HG02938 (cell line): ENCODE results near the gene GALNT12.

Experiments used
- ATAC-seq: cut with Tn5 transposase; IDR thresholded peaks from one replicate; pipeline ENCODE4 v1.9.1; 2021; ENCODE audit warnings: mild to moderate bottlenecking, moderate library complexity; ENCODE audit not compliant: unreplicated experiment

Gene GALNT12

DNA sequence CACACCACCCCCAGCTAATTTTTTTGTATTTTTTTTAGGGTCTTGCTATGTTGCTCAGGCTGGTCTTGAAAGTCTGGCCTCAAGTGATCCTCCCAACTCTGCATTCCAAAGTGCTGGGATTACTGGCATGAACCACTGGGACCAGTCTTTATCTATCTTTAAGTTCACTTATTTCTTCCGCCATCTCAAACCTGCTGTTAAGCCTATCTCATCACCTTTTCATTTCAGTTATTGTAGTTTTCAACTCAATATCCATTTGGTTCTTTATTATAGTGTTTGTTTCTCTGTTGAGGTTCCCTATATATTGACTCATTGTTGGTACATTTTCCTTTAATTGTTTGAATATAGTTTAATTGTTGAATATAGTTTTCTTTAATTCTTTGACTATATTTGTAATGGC, 48.1 kb downstream of the GALNT12 start:
- no peak for ATAC-seq

DNA sequence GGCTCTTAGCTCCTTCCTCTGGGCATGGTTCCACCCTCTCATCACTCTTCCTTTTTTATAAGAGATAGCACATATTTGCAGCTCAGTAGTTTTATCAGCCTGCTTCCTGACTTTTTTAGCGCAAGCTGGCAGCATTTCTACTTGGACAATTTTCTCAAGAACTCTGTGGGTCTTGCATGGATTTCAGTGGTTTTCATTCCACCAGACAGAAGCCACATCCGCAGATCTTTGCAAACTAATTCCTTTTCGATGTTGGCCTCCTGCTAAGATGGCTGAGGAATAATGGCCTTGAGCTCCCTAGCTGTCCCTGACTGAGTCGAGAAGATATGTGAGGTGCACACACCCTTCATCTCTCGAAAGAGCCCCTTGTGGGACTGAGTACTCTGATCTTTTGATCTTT, 49.5 kb downstream of the GALNT12 start:
- no peak for ATAC-seq

DNA sequence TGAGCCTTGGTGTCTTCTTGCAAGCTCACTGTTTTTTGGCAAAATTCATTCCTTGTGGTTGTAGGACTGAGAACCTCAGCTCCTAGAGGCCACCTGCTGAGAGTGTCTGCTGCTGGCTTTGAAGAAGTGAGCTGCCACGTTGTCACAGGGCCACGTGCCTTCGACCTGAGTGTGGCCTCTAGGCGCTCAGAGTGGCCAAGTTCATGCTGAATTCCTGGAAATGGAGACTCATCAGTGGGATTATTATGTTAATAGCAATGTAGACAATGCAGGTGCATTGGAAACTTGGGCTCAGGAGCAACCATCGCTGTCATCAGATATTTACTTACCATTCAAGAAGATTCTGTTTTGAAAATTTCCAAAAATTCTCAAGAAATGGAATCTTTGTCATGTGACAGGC, 52.5 kb downstream of the GALNT12 start:
- ATAC-seq: no peak

DNA sequence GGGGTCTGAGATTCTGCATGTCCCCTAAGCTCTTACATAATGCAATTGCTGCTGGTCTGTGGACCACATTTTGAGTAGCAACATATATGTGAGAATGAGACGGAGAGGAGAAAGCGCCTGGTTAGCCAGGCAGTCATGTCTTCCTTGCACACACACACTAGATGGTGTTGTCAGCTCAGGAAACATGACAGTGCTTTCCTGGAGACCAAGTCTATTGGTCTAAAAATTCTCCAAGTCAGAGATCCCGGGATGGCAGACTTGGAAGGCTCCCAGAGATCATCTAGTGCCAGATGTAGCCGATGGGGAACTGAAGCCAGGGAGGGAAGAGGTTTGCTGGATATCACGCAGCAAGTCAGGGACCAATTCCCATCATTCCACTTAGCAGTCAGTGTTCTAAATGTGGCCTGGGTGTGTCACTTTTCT, 53.4 kb downstream of the GALNT12 start:
- ATAC-seq: no peak

DNA sequence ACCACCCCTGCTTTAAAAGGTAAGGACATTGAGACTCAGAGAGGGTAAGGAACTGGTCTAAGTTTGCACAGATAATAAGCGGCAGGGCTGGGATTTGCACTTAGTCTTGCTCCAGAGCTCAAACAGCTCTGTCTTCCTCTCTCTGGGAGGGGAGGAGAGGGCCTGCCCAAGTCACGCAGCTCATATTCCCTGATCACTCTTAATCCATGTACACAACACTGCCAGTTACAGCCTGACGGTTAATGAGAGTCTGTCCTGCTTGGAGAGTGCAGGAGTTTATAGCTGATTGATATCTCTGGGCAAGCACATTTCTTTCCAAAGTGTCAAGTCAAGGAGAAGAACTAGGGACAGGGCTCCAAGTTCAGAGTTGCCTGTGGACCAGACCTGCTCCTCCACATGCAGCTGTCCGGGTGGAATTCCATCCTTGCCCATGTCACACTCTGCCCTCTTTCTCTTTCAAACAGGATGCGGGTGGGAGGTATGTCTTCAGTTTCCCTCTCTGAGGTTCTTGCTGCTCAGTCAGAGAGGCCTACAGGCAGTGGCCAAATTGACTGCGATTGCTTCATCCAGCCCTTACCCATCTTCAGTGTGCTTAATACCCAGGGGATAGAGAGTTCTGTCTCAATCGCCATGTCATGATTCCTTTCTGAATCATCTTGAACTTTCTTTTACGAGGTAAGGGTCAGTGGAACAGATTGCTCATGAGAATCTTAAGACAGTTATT, 54.5 kb downstream of the GALNT12 start:
- no peak for ATAC-seq

DNA sequence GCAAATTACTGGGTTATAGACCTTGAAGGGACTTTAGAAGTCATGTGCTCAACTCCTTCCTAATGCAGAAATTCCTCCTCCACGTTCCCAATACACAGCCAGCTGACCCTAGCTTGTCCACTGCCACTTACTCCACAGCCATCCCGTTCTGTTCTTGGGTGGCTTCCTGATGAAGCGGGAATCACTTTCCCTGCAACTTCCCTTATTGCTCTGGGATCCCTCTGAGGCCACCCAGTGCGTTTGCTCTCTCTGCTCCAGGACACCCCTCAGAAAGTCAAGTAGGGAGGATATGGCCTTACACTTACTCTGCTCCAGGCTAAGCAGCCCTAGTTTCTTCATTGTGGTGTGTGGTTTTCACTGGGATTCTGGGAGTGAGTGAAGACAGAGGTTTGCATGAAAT, 55.5 kb downstream of the GALNT12 start:
- no peak for ATAC-seq

DNA sequence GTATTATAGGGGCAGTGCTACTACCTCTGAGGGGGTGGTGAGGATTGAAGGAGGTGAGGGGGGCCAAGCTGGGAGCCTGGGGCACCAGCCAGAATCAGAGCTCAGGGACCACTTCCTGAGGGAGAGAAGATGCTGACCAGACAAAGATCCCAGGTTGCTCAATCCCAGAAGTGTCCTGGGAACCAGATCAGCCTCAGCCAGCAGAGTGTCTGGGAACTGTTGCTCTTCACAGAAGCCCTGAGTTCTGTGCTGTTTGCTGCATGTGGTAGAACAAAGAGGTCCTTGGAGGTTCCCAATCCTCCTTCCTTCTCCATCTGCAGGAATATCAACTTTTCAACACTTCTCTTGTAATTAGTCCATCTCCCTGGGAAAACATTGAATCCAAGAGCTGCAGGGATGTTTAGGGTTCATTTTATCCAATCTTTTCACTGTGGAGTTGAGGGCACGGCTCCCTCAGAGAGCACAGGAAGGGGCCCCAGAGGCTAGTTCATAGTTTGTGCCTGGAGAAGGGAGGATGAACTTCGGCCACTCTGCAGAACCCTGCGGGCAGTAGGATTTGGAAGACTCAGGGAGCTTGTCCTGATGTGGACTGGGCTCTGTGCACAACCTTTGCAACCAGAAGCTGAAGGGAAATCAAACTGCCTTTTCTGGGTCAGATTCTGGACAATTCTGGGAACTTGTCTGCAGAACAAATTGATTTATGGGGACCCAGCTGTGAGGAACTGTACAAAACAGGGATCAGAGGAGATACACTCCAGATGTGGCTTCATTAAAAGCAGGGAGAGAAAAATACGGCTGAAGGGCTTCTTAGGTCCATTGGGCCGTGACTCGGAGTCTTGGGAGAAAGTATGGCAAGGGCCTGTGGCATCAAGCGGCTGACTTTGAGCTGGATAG, 57.1 kb downstream of the GALNT12 start:
- ATAC-seq: no peak

DNA sequence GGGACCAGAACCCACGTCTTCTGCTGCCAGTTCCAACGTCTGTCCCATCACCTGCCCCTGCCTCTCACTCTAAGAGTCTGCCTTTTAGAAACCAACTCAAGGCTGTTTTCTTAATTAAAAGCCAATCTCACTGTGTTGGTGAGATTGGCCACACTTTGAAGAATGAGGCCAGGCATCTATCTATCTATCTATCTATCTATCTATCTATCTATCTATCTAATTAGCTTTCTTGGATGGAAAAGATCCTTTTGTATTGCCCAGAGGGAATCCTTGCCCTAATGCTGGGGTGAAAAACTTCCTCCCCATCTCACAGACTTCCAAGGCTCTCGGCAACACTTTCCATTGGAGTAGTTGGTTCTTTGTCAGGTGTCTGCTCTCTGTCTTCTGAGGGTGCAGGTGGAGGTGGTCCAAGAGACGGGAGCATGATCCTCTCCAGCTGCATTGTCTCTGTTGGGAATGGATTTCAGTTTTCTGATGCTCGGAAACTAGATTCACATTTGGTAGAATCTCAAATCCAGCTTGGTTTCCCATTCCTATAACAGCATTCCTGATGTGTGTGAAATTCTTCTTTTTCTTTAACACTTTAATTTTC, 57.9 kb downstream of the GALNT12 start:
- no peak for ATAC-seq

DNA sequence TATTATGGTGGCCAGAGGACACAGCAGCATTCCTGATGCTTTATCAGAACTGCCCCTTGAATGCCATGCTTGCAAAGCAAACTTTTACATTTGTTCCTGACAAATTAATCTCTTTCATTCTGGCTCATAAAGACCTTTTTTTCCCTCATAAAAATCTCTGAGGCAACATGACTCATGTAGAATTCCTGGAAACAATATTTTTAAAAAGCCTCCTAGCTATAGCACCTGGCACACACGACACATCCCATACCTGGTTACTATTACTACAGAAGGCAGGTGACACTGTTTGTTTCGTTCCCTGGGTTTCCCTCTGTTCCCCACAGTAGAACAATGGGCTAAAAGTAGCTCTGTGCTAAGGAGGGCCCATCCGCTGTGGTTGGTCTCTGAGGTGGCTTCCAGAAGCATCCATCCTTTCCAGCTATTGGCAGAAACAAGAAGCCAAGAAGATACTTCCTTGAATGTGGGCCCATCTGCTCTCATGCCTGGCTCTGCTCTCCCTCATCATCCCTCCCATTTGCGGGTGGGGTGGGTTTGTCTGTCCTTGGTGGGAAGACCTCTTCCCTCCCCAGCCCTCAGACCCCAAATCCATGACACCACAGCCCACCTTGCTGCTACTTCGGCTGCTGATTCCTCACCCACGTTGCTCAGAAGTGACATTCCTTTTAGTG, 59.1 kb downstream of the GALNT12 start:
- ATAC-seq: no peak

DNA sequence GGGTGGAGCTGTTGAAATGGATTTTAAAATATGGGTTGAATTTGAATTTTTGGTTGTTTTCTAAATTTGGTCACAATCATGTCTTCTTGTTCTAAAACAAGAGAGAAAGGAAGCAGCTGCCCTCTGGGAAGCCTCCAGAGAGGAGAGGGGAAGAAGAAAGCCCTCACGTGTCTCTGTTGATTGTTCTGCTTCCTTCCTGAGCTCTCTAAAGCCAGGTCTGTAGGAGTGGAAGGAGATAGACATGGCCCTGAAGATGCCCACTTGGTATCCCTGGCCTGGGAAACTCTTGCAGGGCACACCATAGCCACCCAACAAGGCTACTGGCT, 59.6 kb downstream of the GALNT12 start:
- ATAC-seq: no peak

DNA sequence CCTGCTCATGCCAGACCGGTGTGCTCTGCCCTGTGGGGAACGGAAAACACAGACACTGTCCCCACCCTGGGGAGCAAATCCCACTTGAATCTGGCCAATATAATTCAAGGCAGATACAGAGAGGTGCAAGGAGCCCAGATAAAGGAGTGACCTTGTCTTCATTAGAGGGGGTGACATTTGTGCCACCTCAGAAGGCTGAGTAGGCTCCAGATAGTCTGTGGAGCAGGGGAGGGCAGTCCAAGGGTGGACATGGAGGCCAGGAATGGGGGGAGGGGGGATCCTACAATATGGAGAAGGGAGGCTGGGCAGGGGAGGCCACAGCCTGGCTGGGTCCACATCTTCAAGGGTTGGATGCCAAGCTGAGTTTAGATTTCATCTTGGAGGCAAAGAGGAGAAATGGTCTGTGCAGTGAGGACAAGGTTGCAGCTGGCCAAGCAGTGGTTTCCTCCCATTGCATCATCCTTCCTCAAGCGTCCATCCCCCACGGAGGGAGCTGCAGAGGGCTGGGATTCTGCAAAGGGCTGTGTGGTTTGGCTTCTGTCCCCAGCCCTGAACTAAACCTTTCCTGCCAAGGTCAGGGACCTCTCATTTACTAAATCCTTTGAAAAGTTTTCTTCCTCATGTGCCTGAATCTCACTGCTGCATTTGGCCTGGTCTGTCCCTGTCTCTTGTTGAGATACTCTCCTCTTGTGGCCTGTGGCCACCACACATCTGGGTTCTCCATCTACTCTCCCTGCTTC, 60.1 kb downstream of the GALNT12 start:
- no peak for ATAC-seq

DNA sequence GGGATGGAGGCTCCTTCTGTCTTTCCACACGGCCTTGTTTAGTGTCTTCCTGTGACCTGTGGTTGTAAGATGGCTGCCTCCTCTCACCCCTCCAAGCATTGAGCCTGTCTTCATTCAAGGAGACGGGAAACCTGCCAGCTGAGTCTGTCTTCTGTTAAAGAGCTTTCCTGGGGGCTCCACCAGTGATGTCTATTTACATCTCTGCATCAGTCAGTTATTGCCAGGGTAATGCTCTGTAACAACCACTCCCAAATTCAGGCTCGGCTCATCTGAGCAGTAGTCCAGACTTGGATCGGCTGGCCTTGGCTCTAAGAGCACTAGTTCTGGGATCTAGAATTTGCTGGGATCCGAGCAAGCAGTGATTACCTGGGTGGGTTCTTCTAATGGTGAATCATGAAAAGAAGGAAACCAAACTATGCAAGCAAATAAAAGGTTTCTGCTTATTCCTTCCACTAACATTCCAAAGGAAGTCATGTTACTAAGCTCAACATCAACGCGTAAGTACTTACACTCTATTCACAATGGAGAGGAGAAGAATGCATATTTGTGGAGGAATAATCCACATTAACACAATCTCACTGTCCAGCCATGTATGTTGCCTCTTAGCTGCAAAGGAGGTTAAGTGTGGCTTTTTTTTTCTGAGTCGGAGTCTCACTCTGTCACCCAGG, 61.7 kb downstream of the GALNT12 start:
- ATAC-seq: no peak

DNA sequence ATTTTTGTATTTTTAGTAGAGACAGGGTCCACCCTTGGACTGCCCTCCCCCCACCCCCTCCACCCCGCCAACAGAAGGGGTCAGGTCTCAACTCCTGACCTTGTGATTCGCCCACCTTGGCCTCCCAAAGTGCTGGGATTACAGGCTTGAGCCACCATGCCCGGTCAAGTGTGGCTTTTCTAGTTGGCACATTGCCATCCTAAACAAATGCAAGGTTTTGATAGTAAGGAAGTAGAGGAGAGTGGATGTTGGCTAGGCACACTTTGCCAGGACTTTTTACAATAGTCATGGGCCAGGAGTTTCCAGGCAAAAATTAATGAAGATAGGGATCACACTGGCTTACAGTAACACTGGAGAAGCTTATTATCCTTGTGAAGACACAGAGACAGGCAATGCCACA, 62.4 kb downstream of the GALNT12 start:
- ATAC-seq: no peak

DNA sequence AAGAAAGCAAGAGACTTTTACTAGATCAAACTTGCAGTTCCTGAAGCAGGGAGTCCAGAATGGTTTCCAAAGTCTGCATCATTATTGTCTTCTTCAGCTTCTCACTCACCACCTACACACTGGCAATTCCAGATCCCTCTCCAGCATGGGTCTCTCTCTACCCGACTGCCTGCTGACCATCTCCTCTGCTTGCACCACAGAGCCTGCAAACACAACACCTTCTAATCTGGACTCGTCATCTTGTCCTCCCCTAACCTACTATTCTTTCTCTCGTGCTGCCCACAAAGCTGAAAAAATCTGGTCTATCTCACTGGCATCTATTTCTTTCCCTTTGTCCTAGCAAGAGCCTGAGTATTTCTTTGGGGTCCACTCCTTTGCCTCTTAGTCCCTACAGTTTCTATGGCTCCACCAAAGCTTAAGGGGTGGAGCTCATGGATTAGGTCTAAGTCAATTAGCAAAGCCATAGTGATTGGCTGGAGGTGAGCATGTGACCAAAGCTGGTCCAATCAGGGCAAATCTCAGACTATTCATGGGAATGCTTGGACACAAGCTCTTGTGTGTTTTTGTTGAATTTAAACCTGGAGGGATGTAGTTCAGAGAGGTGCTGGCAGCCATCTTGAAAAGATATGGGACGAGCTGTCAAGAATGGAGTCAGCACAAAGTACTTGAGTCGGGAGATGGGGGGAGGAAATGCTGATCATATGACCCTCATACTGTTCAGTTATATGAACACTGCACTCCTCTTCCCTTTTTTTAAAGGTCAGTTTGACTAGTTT, 63.5 kb downstream of the GALNT12 start:
- ATAC-seq: no peak

DNA sequence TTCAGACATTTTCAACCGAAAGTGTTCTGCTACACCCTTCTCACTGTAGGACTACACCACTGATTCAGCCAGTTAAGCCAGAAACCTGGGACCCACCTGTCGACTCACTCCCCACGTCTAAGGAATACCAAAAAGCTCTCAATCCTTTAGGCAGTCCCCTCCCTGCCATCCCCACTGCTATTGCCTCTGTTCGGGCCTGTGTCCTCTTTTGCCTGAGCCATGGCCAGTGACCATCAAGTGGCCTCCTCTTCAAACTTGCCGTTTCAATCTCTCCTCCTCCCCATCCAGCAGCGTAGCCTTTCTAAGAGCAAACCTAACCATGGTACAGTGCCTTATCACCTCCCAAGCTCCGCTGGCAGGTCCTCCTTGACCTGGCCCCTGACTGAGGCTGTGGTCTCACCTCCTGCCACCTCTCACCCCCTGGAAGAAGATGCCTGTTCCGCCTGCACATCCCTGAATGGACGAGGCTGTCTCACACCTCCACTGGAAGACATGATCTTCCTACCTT, 64.1 kb downstream of the GALNT12 start:
- no peak for ATAC-seq

DNA sequence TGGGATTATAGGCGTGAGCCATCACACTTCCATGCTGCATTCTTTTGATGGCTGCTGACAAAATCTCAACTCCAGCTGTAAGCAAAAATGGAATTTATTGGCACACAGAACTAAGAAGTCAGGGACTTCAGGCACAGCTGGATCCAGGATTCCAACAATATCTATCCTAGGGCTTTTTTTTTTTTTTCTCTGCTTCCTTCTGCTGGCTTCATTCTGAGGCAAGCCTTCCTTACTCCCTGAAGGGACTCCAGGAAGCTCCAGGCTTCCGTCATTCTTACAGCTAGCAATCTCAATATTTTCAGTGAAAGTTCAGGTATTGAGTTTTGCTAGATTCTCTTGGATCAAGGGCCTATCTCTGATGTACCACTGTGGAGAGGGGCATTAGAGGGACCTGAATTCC, 66.1 kb downstream of the GALNT12 start:
- ATAC-seq: no peak

DNA sequence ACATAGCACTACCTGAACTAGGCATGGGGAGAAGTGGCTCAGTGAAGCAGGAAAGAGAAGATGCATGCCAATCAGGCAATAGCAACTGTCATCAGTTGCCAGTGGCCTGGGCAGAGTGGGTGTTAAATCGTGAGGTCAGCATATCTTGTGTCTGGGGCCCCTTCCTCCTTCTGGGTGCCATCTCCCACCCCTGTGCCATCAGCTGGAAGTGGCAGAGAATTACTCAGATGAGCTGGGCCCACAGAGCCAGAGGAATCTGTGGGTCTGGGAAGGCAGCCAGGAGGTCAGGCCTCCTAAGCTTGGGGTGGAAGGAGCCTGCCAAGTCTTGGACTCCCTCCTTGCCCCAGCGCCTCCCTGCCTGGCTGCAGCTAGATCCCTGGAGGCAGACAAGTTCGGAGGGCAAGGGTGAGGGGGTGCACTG, 66.5 kb downstream of the GALNT12 start:
- no peak for ATAC-seq

DNA sequence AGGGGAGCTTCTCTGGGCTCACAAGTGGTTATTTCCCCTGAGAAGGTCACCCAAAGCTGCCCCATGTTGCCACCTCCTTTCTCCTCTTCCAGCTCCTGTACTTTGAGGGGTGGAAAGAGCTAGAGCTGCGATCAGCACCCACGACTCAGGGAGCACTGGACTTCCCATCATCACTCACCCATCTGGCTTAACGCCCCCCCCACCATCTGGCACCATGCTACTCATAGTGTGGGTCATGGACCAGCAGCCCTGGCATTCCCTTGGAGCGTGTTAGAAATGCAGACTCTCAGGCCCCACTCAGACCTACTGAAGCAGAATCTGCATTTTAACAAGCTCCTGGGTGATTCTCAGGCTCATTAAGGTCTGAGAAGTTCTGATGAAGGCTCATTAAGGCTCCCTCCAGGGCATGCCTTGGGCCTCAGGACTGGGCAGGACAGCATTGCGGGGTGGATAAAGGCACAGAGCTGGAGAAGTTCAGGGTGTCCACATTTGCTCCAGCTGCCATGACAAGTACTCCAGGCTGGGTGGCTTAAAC, 67.3 kb downstream of the GALNT12 start:
- ATAC-seq: no peak

DNA sequence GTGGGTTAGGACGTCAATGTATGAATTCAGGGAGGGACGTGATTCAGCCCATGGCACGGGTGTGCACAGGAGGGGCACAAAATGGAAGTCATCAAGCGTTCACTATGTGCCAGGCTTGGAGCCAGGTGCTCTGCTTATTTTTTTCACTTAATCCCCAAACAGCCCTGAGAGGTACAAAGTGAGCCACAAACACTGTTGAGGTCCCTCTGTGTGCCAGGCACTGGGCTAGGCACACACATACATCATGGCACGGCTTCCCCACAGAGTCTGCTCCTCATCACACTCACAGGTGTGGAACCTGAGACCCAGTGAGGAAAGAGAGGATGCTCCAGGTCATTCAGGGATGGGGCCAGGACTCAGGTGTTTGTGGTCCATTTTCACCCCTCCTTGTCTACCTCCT, 68.1 kb downstream of the GALNT12 start:
- ATAC-seq: no peak
